Body of pancreas (tissue), 4 donors: ENCODE data around the gene QSOX1. TPM values are rescaled to one million over a fixed set of nuclear protein-coding genes. Genes with fewer than 3 reads are reported as not detected.

Experiments
- ATAC-seq: fragments of 150-250 bp; one replicate; pipeline ENCODE4 v1.9.1; 2016
- DNase-seq, 4 donors: peaks; one replicate each; pipeline ENCODE4 v3.0.0-alpha.2; 2019
- H3K27ac ChIP-seq, 4 donors: fragments of 200-600 bp; sonication (generic); 1 replicate in 3 of 4; 2 replicates in 1 of 4; pipeline versions ENCODE4 v1.5.1 to v1.6.1; 2016 to 2019; ENCODE audit warnings: mild to moderate bottlenecking in 1 of 4, mixed read lengths in 1 of 4, moderate library complexity in 1 of 4
- H3K27me3 ChIP-seq, 2 donors: fragments of 200-600 bp; sonication (generic); one replicate each; pipeline ENCODE4 v1.6.0; 2016; ENCODE audit warnings: mild to moderate bottlenecking in 1 of 2
- H3K36me3 ChIP-seq, 2 donors: fragments of 200-600 bp; sonication (generic); replicated peaks in 1 of 2; 2 replicates each; pipeline ENCODE4 v1.5.1; 2016; ENCODE audit warnings: low read depth in 2 of 2; ENCODE audit not compliant: insufficient read depth in 1 of 2
- H3K4me1 ChIP-seq: fragments of 200-600 bp; sonication (generic); one replicate; pipeline ENCODE4 v1.6.0; 2016
- H3K4me3 ChIP-seq, 2 donors: fragments of 200-600 bp; sonication (generic); 1 replicate in 1 of 2; 2 replicates in 1 of 2; pipeline ENCODE4 v1.5.1; 2016 to 2019
- H3K9me3 ChIP-seq, 3 donors: fragments of 200-600 bp; sonication (generic); 1 replicate in 2 of 3; 2 replicates in 1 of 3; pipeline ENCODE4 v1.5.1; 2016
- POLR2A ChIP-seq, 3 donors: fragments of 450-650 bp; IDR thresholded peaks; one replicate each; pipeline ENCODE4 v1.6.1; 2016; ENCODE audit warnings: antibody characterized with exemption in 3 of 3, mild to moderate bottlenecking in 2 of 3
- WGBS, 2 donors: methylation state at CpG; one replicate each; pipeline ENCODE4 v1.1.5; 2017; 5-methylcytosine and 5-hydroxymethylcytosine counted together
- intact Hi-C: fragments of 100-400 bp; cut with DNase I; formaldehyde crosslinking; loops from one replicate; pipeline ENCODE4 v1.15.1; 2023
- total RNA-seq, 2 donors: library from RNA; depleted of rRNA; stranded (reverse); fragments of >200 nt; gene quantifications; one replicate each; pipeline ENCODE4 v1.1.0, GENCODE V29; 2016
- TF ChIP-seq, protein P1 (sequence below), 7 experiments: fragments of 450-650 bp in 4 of 7; fragments of 200-600 bp in 3 of 7; sonication (generic) in 3 of 7; IDR thresholded peaks; one replicate each; pipeline ENCODE4 v1.5.1; 2016 to 2019; ENCODE audit warnings: antibody characterized with exemption in 7 of 7

Gene QSOX1
- total RNA-seq, 2 donors from 2014 or later, result 61.5 to 192 TPM

DNA sequence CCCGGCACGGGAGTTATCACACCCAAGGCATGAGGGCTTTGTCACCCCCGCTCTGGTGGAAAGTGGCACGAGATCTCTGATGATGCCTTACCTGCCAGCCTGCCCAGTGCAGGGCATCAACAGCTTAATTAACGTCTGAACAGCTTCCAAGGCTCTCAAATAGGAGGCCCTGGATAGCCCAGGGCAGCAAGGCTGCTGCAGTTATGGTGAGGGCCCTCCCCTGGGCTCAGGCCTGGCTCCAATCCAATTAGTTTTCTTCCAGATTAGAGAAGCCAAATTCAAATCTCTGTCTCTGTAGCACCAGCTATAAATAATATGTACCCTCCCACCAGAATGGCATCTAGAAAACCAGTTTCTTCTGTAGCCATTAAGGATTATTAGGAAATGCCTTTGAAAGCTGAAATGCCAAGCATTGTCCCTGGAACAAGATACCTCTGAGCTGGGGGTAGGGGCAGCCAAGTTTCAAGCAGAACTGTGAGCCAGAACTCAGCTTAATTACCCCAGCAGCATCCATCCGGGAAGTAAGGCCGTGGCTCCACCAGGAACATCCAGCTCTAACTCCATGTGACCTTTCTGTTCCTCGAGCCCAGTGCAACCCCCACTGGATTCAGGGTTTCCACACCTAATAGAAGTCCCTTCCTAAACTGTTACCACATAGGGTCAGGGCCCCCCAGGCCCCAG is 12.5 kb downstream of the QSOX1 start:
- H3K4me3 ChIP-seq, result no peak overlapping the region
- H3K27ac ChIP-seq, result peak overlapping the region; percentile 70 to 81 (median 74)
- peak in 3 of 4 donors; percentile 37 to 57 (median 51) for DNase-seq
- intact Hi-C loops, result no loop called here
- H3K9me3 ChIP-seq, result no peaks in the 10 kb centered on the region
- no peaks in the 10 kb centered on the region for H3K27me3 ChIP-seq
- H3K36me3 ChIP-seq, result no peaks in the 10 kb centered on the region
- 53 to 67% methylated on average over 4 to 8 of the region's 8 CpGs for WGBS, 2 donors
- H3K4me1 ChIP-seq, result peaks cover 62% of the 10 kb centered on the region
- ATAC-seq, result peak; percentile 16
- TF ChIP-seq, protein P1, sequence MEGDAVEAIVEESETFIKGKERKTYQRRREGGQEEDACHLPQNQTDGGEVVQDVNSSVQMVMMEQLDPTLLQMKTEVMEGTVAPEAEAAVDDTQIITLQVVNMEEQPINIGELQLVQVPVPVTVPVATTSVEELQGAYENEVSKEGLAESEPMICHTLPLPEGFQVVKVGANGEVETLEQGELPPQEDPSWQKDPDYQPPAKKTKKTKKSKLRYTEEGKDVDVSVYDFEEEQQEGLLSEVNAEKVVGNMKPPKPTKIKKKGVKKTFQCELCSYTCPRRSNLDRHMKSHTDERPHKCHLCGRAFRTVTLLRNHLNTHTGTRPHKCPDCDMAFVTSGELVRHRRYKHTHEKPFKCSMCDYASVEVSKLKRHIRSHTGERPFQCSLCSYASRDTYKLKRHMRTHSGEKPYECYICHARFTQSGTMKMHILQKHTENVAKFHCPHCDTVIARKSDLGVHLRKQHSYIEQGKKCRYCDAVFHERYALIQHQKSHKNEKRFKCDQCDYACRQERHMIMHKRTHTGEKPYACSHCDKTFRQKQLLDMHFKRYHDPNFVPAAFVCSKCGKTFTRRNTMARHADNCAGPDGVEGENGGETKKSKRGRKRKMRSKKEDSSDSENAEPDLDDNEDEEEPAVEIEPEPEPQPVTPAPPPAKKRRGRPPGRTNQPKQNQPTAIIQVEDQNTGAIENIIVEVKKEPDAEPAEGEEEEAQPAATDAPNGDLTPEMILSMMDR (IDR thresholded peaks at IDR 0.05), result no peak
- TF ChIP-seq POLR2A (IDR thresholded peaks at IDR 0.05), result no peak

DNA sequence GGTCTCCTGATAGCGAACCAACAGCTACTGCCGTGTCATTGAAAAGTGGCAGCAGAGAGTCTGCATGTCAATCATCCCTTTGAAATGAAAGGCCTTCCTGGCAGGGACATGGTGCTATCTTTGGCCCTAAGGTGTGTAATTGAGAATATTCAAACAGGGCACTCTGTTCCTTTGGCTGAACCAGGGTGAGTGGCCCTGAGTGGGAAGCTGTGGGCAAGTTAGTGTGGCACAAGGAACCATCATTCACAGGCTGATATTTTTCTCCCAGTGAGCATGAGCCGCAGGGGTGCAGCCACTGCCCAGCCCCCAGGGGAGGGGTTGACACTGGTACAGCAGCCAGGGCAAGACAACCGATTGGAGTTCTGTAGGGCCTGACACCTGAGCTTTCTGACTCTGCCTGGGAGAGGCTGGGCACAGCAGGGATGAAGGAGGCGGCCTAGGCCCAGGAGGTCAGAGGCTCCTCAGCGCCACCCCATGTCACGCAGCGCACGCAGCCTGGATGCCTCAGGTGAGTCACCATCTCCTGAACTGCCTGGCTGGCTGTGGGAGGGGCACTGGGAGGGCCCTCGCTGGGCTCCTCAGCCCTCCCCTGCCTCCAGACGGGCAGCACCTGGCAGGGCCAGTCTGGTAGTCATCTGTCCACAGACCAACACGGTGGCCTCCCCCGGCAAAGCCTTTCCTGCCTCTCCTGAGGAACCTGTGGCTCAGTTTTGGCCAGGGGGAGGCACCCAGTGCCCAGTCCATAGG is 13.2 kb downstream of the QSOX1 start:
- DNase-seq, result peak; percentile 83 to 96 (median 91)
- TF ChIP-seq POLR2A (IDR thresholded peaks at IDR 0.05), result peak in 2 of 3 donors; percentile 44 to 52
- TF ChIP-seq, protein P1 (IDR thresholded peaks at IDR 0.05), result peak in 2 of 7 experiments; percentile 9 to 31
- H3K9me3 ChIP-seq, result no peaks in the 10 kb centered on the region
- H3K4me1 ChIP-seq, result peaks cover 62% of the 10 kb centered on the region
- intact Hi-C loops, result no loop called here
- WGBS, 2 donors, result 41 to 46% methylated on average over 5 to 13 of the region's 13 CpGs
- no peaks in the 10 kb centered on the region for H3K27me3 ChIP-seq
- ATAC-seq, result peak; percentile 89
- no peaks in the 10 kb centered on the region for H3K36me3 ChIP-seq
- H3K27ac ChIP-seq, result peak overlapping the region; percentile 70 to 81 (median 74)
- no peak overlapping the region for H3K4me3 ChIP-seq

DNA sequence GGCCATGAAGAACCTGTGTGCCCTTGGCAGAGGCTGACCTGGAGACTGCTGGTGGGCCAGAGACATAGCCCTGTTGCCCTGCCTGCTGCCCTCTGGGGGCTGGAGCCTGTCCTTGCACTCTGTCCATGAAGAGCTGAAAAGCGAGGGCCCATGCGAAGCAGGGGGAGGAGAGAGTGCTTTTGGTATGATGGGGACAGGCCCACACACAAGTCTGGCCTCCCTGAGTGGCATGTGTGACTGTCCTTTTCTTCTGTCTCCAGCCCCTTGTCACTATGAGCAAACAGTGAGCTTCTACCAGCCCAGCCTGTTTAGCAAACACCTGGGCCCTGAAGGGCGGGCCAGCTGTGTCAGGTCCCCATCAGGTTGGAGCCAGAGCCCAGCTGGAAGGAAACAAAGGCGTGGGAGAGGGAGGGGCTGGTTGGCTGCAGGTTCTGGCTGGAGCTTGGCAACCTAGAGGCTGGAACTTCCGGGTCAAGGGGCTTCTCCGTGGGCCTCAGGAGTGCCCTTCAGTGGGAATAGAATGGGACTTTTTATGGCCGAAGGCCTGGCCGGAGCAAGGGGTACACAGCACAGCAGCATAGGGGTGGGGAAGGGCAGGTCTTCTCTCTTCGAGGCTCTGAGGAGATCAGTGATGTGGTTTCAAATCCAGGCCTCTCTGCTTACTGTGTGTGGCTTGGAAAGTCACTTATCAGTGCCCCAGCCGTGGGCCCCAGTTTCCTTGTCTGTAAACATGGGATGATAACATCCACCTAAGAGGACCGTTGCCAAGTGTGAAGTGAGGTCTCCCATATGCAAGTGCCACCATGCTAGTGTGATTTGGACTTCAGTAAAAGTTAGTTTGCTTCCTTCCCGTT is 14.3 kb downstream of the QSOX1 start:
- peak; percentile 74 to 89 (median 88) for DNase-seq
- no peaks in the 10 kb centered on the region for H3K36me3 ChIP-seq
- intact Hi-C loops, result no loop called here
- peak overlapping the region; percentile 70 to 81 (median 74) for H3K27ac ChIP-seq
- peak; percentile 62 for ATAC-seq
- WGBS, 2 donors, result 31 to 34% methylated on average over 7 to 12 of the region's 12 CpGs
- no peaks in the 10 kb centered on the region for H3K27me3 ChIP-seq
- peaks cover 66% of the 10 kb centered on the region for H3K4me1 ChIP-seq
- H3K9me3 ChIP-seq, result no peaks in the 10 kb centered on the region
- H3K4me3 ChIP-seq, result no peak overlapping the region
- TF ChIP-seq POLR2A (IDR thresholded peaks at IDR 0.05), result no peak
- TF ChIP-seq, protein P1 (IDR thresholded peaks at IDR 0.05), result peak; percentile 13 to 76 (median 56)

DNA sequence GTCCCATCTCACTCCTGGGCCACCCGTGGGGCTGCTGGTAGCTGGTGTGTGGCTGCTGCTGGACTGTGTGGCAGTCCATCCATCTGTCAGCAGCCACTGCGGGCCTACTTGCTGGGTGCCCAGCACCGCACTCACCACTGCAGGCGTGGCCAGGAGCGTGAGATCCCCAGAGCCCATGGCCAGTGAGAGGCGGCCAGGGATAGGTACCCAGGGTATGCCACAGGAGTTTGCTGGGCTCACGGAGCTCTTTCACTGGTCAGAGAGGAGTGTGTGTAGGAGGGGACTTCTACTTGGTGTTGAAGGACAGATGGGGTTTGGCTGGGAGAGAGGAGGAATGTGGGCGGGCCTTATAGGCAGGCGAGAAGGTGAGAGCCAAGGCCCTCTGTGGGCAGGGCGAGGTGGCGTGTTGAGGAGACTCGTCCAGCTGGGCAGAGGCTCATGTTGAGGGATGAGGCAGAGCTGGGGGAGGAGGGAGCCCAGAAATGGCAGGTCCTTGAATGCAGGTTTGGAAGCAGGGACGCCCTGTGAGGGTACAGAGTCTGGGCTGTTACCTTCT is 15.0 kb downstream of the QSOX1 start:
- Histone ChIP-seq H3K9me3 (no peaks in the 10 kb centered on the region), H3K27ac (peak overlapping the region in 3 of 4 donors; percentile 70 to 81 (median 77)), H3K4me3 (no peak overlapping the region), H3K4me1 (peaks cover 68% of the 10 kb centered on the region), H3K36me3 (no peaks in the 10 kb centered on the region), H3K27me3 (no peaks in the 10 kb centered on the region)
- whole genome bisulfite sequencing, 2 donors, result 84% methylated on average over 11 to 12 of the region's 13 CpGs
- no peak for TF ChIP-seq POLR2A (IDR thresholded peaks at IDR 0.05)
- TF ChIP-seq, protein P1 (IDR thresholded peaks at IDR 0.05), result no peak
- intact Hi-C loops, result loop anchor here (10.0 kb wide), 2 partner anchors 45 to 305 kb away; no protein-coding TSS in a partner anchor
- DNase-seq (no peak), ATAC-seq (no peak)
